Neural progenitor cell (in vitro differentiated cells): ENCODE data around the gene EPB41.

Experiments used
- CTCF ChIP-seq: fragments of 200-600 bp; sonication (generic); IDR thresholded peaks from 2 replicates; pipeline ENCODE4 v1.5.1; 2017; ENCODE audit warnings: antibody characterized with exemption, mild to moderate bottlenecking
- EZH2phosphoT487 ChIP-seq: fragments of 200-600 bp; sonication (generic); IDR thresholded peaks from 2 replicates; pipeline ENCODE4 v1.6.1; 2017; ENCODE audit warnings: antibody characterized with exemption

- TF ChIP-seq CTCF (no peak), EZH2phosphoT487 (no peak)
These were observed 21.7 kb downstream of the EPB41 start for GRCh38 chr1:28936094-28936493.
